Ovary (tissue), 9 donors: ENCODE measurements around the gene PDK1. TPM values are rescaled to one million over a fixed set of nuclear protein-coding genes. Genes with fewer than 3 reads are reported as not detected.

Source experiments
- DNase-seq, 5 donors: peaks; one replicate each; pipeline ENCODE4 v3.0.0-alpha.2; 2019 to 2020
- H3K27ac ChIP-seq, 2 donors: fragments of 200-600 bp; one replicate each; pipeline versions ENCODE4 v1.5.1 to v1.8.0; 2019 to 2022
- H3K27me3 ChIP-seq: fragments of 200-600 bp; one replicate; pipeline ENCODE4 v1.8.0; 2022
- H3K36me3 ChIP-seq: fragments of 200-600 bp; sonication (generic); one replicate; pipeline ENCODE4 v1.5.1; 2019
- H3K4me1 ChIP-seq: one replicate; pipeline ENCODE4 v1.8.1; 2013; ENCODE audit warnings: mild to moderate bottlenecking, moderate library complexity; ENCODE audit not compliant: insufficient read depth
- H3K4me3 ChIP-seq: fragments of 200-600 bp; sonication (generic); one replicate; pipeline ENCODE4 v1.5.1; 2017
- H3K9me3 ChIP-seq, 2 donors: fragments of 200-600 bp in 1 of 2; sonication (generic) in 1 of 2; one replicate each; pipeline versions ENCODE4 v1.5.1 to v1.8.1; 2013 to 2019; ENCODE audit warnings: mild to moderate bottlenecking in 1 of 2, moderate library complexity in 1 of 2
- EP300 ChIP-seq: sonication (generic); formaldehyde crosslinking; IDR thresholded peaks from one replicate; pipeline ENCODE4 v1.6.1; 2017; ENCODE audit warnings: antibody characterized with exemption
- POLR2A ChIP-seq: fragments of 450-650 bp; IDR thresholded peaks from one replicate; pipeline ENCODE4 v1.6.1; 2017; ENCODE audit warnings: antibody characterized with exemption, mild to moderate bottlenecking, moderate library complexity
- WGBS, 3 donors: extraction: QIAGEN DNeasy Blood & Tissue Kit in 1 of 3; methylation state at CpG; one replicate each; pipeline versions ENCODE4 v1.1.5 to v1.1.7; 2013 to 2017; 5-methylcytosine and 5-hydroxymethylcytosine counted together
- intact Hi-C, 4 donors: fragments of 100-400 bp; cut with DNase I; formaldehyde crosslinking; loops; one replicate each; pipeline versions ENCODE4 v1.11.0 to v1.15.1; 2022 to 2023
- polyA plus RNA-seq, 2 donors: library from polyadenylated mRNA; stranded (reverse); fragments of 200-250 nt in 1 of 2; fragments of 350-450 nt in 1 of 2; fragmentation: Illumina TruSeq in 1 of 2; extraction: RNeasy Lipid Tissue Mini Kit (QIAGEN cat#74804) in 1 of 2; gene quantifications; one replicate each; pipeline ENCODE4 v1.2.3, GENCODE V29; 2013 to 2014
- total RNA-seq, 7 donors: library from RNA; depleted of rRNA in 2 of 7; stranded (reverse); fragments of >200 nt in 2 of 7; fragmentation: NEBNext Ultra II Directional in 3 of 7; extraction: Animal tissue kit (Norgen Biotek cat#: 25700) in 3 of 7; gene quantifications; one replicate each; pipeline versions ENCODE4 v1.1.0 to v1.2.4, GENCODE V29; 2016 to 2023
- TF ChIP-seq, protein P1 (sequence below), 3 donors: fragments of 450-650 bp in 2 of 3; fragments of 200-600 bp in 1 of 3; IDR thresholded peaks; one replicate each; pipeline versions ENCODE4 v1.5.1 to v1.8.0; 2016 to 2022; ENCODE audit warnings: antibody characterized with exemption in 3 of 3, mild to moderate bottlenecking in 1 of 3
- donor health status: DM: no; HTN: no; CAD: no; lungs with moderate emphysema.
- donor health status: DM: no; HTN: no; CAD: no.
- donor health status: Bipolar disorder and iron deficiency.
- donor health status: DM: yes; HTN: yes; CAD: no.
- donor health status: DM: no; HTN: no; CAD: no.
- donor health status: DM: yes; HTN: yes; CAD: no.

PDK1 gene
- total and polyA plus RNA-seq, 9 donors: 5.1 to 53.0 (median 20.9) TPM

DNA sequence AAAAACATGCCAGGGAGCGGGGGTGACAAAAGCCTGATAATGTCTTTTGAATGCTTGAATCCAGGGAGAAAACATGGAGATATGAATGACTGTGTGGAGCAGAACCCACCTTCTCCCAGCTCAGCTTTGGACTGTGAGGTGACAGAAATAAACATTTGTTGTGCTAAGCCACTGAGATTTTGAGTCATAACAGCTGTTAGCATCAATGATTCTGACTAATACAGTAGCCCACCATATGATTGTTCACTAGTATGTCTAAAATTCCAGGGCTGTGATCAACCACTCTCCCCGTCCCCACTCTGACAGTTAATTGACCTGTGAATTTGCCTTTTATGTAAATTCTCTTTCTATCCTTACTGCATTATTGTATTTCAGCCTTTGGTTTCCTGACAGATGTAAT is 69.1 kb downstream of the PDK1 start:
- intact Hi-C loops: no loop called here
- no peaks in the 10 kb centered on the region for H3K27me3 ChIP-seq
- H3K4me1 ChIP-seq: no peaks in the 10 kb centered on the region
- no peak for DNase-seq
- WGBS, 3 donors: 92 to 99% (median 96%) methylated on average over 2 of the region's 2 CpGs
- H3K36me3 ChIP-seq: no peaks in the 10 kb centered on the region
- no peak overlapping the region for H3K4me3 ChIP-seq
- no peak overlapping the region for H3K27ac ChIP-seq
- no peak for TF ChIP-seq POLR2A
- no peak for TF ChIP-seq EP300
- TF ChIP-seq, protein P1, sequence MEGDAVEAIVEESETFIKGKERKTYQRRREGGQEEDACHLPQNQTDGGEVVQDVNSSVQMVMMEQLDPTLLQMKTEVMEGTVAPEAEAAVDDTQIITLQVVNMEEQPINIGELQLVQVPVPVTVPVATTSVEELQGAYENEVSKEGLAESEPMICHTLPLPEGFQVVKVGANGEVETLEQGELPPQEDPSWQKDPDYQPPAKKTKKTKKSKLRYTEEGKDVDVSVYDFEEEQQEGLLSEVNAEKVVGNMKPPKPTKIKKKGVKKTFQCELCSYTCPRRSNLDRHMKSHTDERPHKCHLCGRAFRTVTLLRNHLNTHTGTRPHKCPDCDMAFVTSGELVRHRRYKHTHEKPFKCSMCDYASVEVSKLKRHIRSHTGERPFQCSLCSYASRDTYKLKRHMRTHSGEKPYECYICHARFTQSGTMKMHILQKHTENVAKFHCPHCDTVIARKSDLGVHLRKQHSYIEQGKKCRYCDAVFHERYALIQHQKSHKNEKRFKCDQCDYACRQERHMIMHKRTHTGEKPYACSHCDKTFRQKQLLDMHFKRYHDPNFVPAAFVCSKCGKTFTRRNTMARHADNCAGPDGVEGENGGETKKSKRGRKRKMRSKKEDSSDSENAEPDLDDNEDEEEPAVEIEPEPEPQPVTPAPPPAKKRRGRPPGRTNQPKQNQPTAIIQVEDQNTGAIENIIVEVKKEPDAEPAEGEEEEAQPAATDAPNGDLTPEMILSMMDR (IDR thresholded peaks at IDR 0.05): no peak
- H3K9me3 ChIP-seq: no peaks in the 10 kb centered on the region

DNA sequence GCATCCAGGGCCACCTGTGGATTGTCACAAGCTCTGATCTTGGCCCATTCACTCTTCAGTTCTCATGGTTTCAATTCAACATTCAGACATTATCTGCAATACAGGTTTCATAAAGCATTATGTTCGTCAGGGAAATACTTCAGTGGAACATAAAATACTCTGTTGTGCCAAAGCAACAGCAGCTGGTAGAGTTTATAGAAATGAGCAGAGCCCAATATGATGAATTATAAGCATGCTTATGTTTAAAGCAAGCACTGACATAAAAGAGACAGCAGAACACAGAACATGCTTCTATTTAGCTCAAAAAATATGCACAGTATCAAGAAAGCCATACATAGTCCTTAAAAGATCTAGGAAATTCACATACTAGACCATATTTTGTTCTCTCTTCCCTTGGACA is 71.3 kb downstream of the PDK1 start:
- no peaks in the 10 kb centered on the region for H3K9me3 ChIP-seq
- DNase-seq: no peak
- no peaks in the 10 kb centered on the region for H3K4me1 ChIP-seq
- no peaks in the 10 kb centered on the region for H3K27me3 ChIP-seq
- no peaks in the 10 kb centered on the region for H3K36me3 ChIP-seq
- intact Hi-C loops: no loop called here
- H3K27ac ChIP-seq: no peak overlapping the region
- TF ChIP-seq POLR2A (no peak), EP300 (no peak)
- TF ChIP-seq, protein P1 (IDR thresholded peaks at IDR 0.05): no peak
- no peak overlapping the region for H3K4me3 ChIP-seq
- 57 to 76% (median 68%) methylated on average over 1 of the region's 1 CpG for WGBS, 3 donors

DNA sequence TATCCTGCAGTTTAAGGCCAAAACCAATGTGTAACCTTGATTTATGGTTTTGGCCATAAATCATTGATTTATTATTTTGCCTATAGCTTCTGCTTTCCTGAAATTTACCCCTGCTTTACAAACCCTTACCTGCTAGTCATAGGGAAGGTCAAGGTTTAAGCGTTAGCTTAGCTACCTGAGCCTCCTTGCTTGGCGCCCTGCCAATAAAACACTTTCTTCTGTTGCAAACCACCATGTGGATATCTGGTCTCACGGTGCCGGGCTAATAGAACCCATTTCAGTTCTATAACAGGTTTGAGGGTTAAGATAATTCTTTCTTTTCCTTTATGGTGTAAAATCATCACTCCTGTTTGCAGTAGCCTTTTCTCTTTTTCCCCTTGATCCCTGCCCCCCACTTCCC is 72.2 kb downstream of the PDK1 start:
- intact Hi-C loops: no loop called here
- no peak for DNase-seq

DNA sequence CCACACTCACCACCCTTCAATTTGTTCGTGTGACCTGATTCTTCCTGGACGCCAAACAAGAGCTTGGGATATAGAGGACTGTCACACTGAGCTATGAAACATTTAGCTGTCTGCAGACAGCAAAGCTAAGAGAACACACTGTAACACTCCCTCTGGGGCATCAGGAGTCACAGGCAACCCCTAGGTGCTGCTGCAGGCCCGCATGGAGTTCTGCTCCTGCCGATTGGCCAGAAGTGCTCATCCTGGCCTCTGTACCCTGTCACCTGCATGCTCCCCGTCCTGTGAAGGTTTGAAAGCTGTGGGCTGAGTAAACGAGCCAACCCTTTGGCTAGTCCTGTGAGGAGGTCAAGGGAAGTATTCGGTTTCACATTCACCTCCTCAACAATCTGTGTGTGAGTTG is 73.7 kb downstream of the PDK1 start:
- intact Hi-C loops: no loop called here
- Histone ChIP-seq H3K9me3 (no peaks in the 10 kb centered on the region), H3K4me1 (no peaks in the 10 kb centered on the region), H3K27ac (no peak overlapping the region), H3K27me3 (no peaks in the 10 kb centered on the region), H3K4me3 (no peak overlapping the region), H3K36me3 (no peaks in the 10 kb centered on the region)
- TF ChIP-seq, protein P1 (IDR thresholded peaks at IDR 0.05): no peak
- TF ChIP-seq POLR2A: no peak
- TF ChIP-seq EP300: no peak
- DNase-seq: no peak
- 84 to 91% (median 88%) methylated on average over 7 of the region's 7 CpGs for WGBS, 3 donors

More for the DNA sequence above, 72.2 kb downstream of the PDK1 start:
- 95 to 97% (median 95%) methylated on average over 4 of the region's 4 CpGs for WGBS, 3 donors
- Histone ChIP-seq H3K36me3 (no peaks in the 10 kb centered on the region), H3K4me3 (no peak overlapping the region), H3K27me3 (no peaks in the 10 kb centered on the region), H3K9me3 (no peaks in the 10 kb centered on the region), H3K27ac (no peak overlapping the region), H3K4me1 (no peaks in the 10 kb centered on the region)
- TF ChIP-seq POLR2A: no peak
- no peak for TF ChIP-seq EP300
- TF ChIP-seq, protein P1 (IDR thresholded peaks at IDR 0.05): no peak

DNA sequence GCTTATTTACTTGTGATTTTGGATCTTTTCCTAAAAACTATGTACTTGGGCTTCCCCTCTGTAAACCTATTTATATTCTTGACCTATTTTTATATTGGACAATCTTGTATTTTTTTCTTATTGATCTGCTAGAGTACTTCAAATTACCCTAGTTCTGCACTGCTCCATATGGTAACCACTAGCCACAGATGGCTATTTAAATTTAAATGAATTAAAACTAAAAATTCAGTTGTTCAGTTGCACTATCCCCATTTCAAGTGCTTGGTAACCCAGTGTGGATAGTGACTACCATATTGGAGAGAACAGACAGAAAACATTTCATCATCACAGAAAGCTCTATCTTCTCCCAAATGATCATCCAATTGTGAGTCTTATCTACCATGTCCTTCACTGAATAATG is 74.3 kb downstream of the PDK1 start:
- H3K36me3 ChIP-seq: no peaks in the 10 kb centered on the region
- no peak for DNase-seq
- no peak overlapping the region for H3K27ac ChIP-seq
- H3K9me3 ChIP-seq: no peaks in the 10 kb centered on the region
- no peaks in the 10 kb centered on the region for H3K4me1 ChIP-seq
- intact Hi-C loops: no loop called here
- no peak overlapping the region for H3K4me3 ChIP-seq
- H3K27me3 ChIP-seq: no peaks in the 10 kb centered on the region
- TF ChIP-seq EP300: no peak
- TF ChIP-seq, protein P1 (IDR thresholded peaks at IDR 0.05): no peak
